ENCODE measurements around the gene PLD5. TPM values are rescaled to one million over a fixed set of nuclear protein-coding genes. Genes with fewer than 3 reads are reported as not detected.
"Not testable (repeated sequence)": the region's sequence is repeated elsewhere in the genome, so short reads cannot be mapped to it uniquely, and the experiment has no call there.

Gene PLD5
- polyA plus RNA-seq, 3 donors, result not detected

DNA sequence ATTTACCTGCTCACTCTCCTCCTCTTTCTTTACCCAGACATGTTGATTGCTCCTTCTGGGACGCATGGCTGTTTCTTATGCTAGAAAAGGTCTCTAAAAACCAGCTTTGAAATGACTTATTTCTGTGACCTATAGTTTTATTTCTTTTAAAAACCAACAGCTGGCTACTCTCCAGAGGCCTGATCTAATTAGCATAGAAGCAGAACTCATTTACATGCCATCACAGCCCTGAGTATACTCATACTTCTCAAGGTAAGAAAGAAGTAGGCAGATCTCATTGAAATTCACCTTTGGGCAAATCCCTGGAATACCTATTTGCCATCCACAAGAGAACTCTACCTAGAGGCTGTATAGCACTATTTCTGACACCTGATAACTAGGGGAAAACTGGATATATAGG lies 230.7 kb downstream of the PLD5 start:
- H3K36me3 ChIP-seq (replicated peaks in 1 of 2; ENCODE audit: control insufficient read depth in 1 of 2, insufficient read depth in 2 of 2, low read length in 2 of 2); H3K4me1 ChIP-seq (ENCODE audit: control insufficient read depth in 1 of 2, insufficient read depth in 2 of 2, low read length in 2 of 2); H3K4me3 Mint-ChIP-seq; H3K4me2 ChIP-seq (replicated peaks; ENCODE audit: extremely low read depth, low read length, poor library complexity, severe bottlenecking); H3K4me3 ChIP-seq (replicated peaks in 1 of 3; ENCODE audit: low read depth in 2 of 3, low read length in 3 of 3); H3K4me1 Mint-ChIP-seq; H3K27ac Mint-ChIP-seq; H3K27ac ChIP-seq (ENCODE audit: low read depth in 1 of 2, low read length in 2 of 2); H2AFZ ChIP-seq (ENCODE audit: insufficient read depth, low read depth, low read length, poor library complexity, severe bottlenecking); H4K20me1 ChIP-seq (ENCODE audit: insufficient read depth, low read length); H3K79me2 ChIP-seq (ENCODE audit: insufficient read depth, low read length); intact Hi-C loops (cut with micrococcal nuclease); H3K9me3 ChIP-seq (replicated peaks in 1 of 2; ENCODE audit: control insufficient read depth in 1 of 2, insufficient read depth in 1 of 2, low read length in 2 of 2); H3K36me3 Mint-ChIP-seq; H3K9ac ChIP-seq (ENCODE audit: insufficient read depth, low read length, poor library complexity, severe bottlenecking); H3K27me3 Mint-ChIP-seq (ENCODE audit: low read depth in 3 of 3); H3K9me3 Mint-ChIP-seq; H3K27me3 ChIP-seq (ENCODE audit: control insufficient read depth in 2 of 2, insufficient read depth in 2 of 2, low read length in 2 of 2); DNase-seq: not testable (repeated sequence)
- no CpG with 5 or more reads among the region's 1 CpG for WGBS (ENCODE audit: insufficient coverage)

DNA sequence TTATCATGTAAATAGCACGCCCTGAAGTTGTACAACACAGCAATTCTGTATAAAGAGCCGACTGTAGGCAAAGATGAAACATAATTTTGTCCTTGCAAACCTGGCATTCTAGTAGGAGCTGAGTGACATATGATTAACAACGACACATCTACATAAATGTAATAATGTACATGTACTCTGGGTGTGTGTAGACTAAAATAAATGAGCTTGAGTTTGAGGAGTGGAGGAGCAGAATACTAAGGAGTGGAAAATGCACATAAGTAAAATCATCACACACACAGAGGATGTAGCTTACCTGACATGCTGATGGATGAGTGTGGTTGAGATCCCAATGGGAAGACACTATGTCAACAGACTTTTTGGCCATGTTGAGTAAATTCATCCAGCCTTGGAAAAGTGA lies 236.4 kb downstream of the PLD5 start:
- H3K9me3 ChIP-seq (replicated peaks in 1 of 2; ENCODE audit: control insufficient read depth in 1 of 2, insufficient read depth in 1 of 2, low read length in 2 of 2); H3K27me3 Mint-ChIP-seq (ENCODE audit: low read depth in 3 of 3); H3K27me3 ChIP-seq (ENCODE audit: control insufficient read depth in 2 of 2, insufficient read depth in 2 of 2, low read length in 2 of 2); H3K27ac Mint-ChIP-seq; H3K9me3 Mint-ChIP-seq; H4K20me1 ChIP-seq (ENCODE audit: insufficient read depth, low read length); DNase-seq; H3K4me2 ChIP-seq (replicated peaks; ENCODE audit: extremely low read depth, low read length, poor library complexity, severe bottlenecking); H3K79me2 ChIP-seq (ENCODE audit: insufficient read depth, low read length); H3K36me3 ChIP-seq (replicated peaks in 1 of 2; ENCODE audit: control insufficient read depth in 1 of 2, insufficient read depth in 2 of 2, low read length in 2 of 2); H3K4me3 Mint-ChIP-seq; H3K4me1 ChIP-seq (ENCODE audit: control insufficient read depth in 1 of 2, insufficient read depth in 2 of 2, low read length in 2 of 2); intact Hi-C loops (cut with micrococcal nuclease); H3K9ac ChIP-seq (ENCODE audit: insufficient read depth, low read length, poor library complexity, severe bottlenecking); H2AFZ ChIP-seq (ENCODE audit: insufficient read depth, low read depth, low read length, poor library complexity, severe bottlenecking); H3K4me3 ChIP-seq (replicated peaks in 1 of 3; ENCODE audit: low read depth in 2 of 3, low read length in 3 of 3); H3K27ac ChIP-seq (ENCODE audit: low read depth in 1 of 2, low read length in 2 of 2); H3K36me3 Mint-ChIP-seq; H3K4me1 Mint-ChIP-seq: not testable (repeated sequence)
- no CpG with 5 or more reads among the region's 3 CpGs for WGBS (ENCODE audit: insufficient coverage)

DNA sequence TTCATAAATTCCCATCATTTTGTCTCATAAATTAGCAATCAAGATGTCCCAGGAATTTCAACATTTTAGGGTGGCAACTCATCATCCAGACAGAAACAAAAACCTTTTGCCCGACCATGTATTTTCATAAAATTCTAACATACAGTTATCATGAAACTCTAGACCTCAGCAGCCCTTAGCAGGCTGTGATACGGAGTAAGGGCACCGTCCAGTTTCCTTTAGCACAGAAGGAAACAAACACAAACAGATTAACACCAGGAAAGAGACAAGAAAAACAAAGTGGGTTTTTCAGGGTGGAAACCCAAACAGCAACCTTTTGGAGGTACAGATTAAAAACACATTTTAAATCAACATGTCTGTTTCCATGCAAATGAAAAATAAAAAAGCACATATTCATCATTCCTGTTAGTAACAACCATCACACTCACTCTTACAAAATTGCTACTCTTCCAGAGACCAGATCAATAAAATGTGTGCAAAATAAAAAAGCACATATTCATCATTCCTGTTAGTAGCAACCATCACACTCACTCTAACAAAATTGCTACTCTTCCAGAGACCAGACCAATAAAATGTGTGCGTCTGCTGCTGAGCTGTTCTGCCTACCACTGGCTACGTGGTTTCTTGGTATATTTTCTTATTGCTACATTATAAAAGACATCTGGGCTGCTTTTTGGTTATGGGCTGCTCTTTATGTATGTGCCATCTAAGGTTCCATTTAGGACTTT lies 241.6 kb downstream of the PLD5 start:
- H3K4me2 ChIP-seq (replicated peaks; ENCODE audit: extremely low read depth, low read length, poor library complexity, severe bottlenecking); H3K27ac ChIP-seq (ENCODE audit: low read depth in 1 of 2, low read length in 2 of 2); H3K27me3 Mint-ChIP-seq (ENCODE audit: low read depth in 3 of 3); H3K9me3 Mint-ChIP-seq; H2AFZ ChIP-seq (ENCODE audit: insufficient read depth, low read depth, low read length, poor library complexity, severe bottlenecking); intact Hi-C loops (cut with micrococcal nuclease); H3K4me3 Mint-ChIP-seq; H4K20me1 ChIP-seq (ENCODE audit: insufficient read depth, low read length); H3K4me3 ChIP-seq (replicated peaks in 1 of 3; ENCODE audit: low read depth in 2 of 3, low read length in 3 of 3); H3K27me3 ChIP-seq (ENCODE audit: control insufficient read depth in 2 of 2, insufficient read depth in 2 of 2, low read length in 2 of 2); H3K9me3 ChIP-seq (replicated peaks in 1 of 2; ENCODE audit: control insufficient read depth in 1 of 2, insufficient read depth in 1 of 2, low read length in 2 of 2); H3K27ac Mint-ChIP-seq; H3K79me2 ChIP-seq (ENCODE audit: insufficient read depth, low read length); H3K36me3 Mint-ChIP-seq; H3K4me1 ChIP-seq (ENCODE audit: control insufficient read depth in 1 of 2, insufficient read depth in 2 of 2, low read length in 2 of 2); H3K36me3 ChIP-seq (replicated peaks in 1 of 2; ENCODE audit: control insufficient read depth in 1 of 2, insufficient read depth in 2 of 2, low read length in 2 of 2); H3K4me1 Mint-ChIP-seq; H3K9ac ChIP-seq (ENCODE audit: insufficient read depth, low read length, poor library complexity, severe bottlenecking); DNase-seq: not testable (repeated sequence)
- no CpG with 5 or more reads among the region's 5 CpGs for WGBS (ENCODE audit: insufficient coverage)

DNA sequence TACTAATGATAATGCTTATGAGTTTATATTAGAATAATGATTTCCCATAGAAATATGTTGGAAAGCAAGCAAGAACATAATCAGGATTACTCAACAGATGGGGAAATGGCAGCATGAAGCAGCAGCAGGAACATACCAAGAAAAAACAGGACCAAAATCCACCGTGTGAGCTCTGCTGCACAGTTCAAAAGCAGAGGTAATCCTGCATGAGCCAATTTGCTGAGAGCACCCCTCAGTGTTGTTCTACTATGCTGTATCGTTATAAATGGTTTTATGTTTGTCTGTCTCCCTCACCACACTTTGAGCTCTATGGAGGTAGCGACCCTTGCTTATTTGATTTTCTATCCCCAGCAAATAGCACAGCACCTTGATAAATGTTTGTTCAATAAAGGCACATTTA lies 246.1 kb downstream of the PLD5 start:
- H3K36me3 ChIP-seq (replicated peaks in 1 of 2; ENCODE audit: control insufficient read depth in 1 of 2, insufficient read depth in 2 of 2, low read length in 2 of 2); H3K27ac ChIP-seq (ENCODE audit: low read depth in 1 of 2, low read length in 2 of 2); H3K27ac Mint-ChIP-seq; H3K9me3 ChIP-seq (replicated peaks in 1 of 2; ENCODE audit: control insufficient read depth in 1 of 2, insufficient read depth in 1 of 2, low read length in 2 of 2); H3K4me3 Mint-ChIP-seq; H3K9ac ChIP-seq (ENCODE audit: insufficient read depth, low read length, poor library complexity, severe bottlenecking); intact Hi-C loops (cut with micrococcal nuclease); H3K79me2 ChIP-seq (ENCODE audit: insufficient read depth, low read length); H3K36me3 Mint-ChIP-seq; H3K4me1 ChIP-seq (ENCODE audit: control insufficient read depth in 1 of 2, insufficient read depth in 2 of 2, low read length in 2 of 2); H3K4me3 ChIP-seq (replicated peaks in 1 of 3; ENCODE audit: low read depth in 2 of 3, low read length in 3 of 3); H3K9me3 Mint-ChIP-seq; H3K4me2 ChIP-seq (replicated peaks; ENCODE audit: extremely low read depth, low read length, poor library complexity, severe bottlenecking); H4K20me1 ChIP-seq (ENCODE audit: insufficient read depth, low read length); H3K27me3 Mint-ChIP-seq (ENCODE audit: low read depth in 3 of 3); H2AFZ ChIP-seq (ENCODE audit: insufficient read depth, low read depth, low read length, poor library complexity, severe bottlenecking); H3K4me1 Mint-ChIP-seq; DNase-seq; H3K27me3 ChIP-seq (ENCODE audit: control insufficient read depth in 2 of 2, insufficient read depth in 2 of 2, low read length in 2 of 2): not testable (repeated sequence)
- WGBS (ENCODE audit: insufficient coverage), result no CpG with 5 or more reads among the region's 3 CpGs
